22Rv1 (cell line): ENCODE measurements around the gene LETM1.

Experiments used
- H3K27ac ChIP-seq: fragments of 450-650 bp; 2 replicates; pipeline ENCODE4 v1.5.1; 2017
- ZFX ChIP-seq: fragments of 450-650 bp; IDR thresholded peaks from 2 replicates; pipeline ENCODE4 v1.6.1; 2017; ENCODE audit warnings: antibody characterized with exemption, borderline replicate concordance
- TF ChIP-seq, protein P1 (sequence below): fragments of 450-650 bp; IDR thresholded peaks from 2 replicates; pipeline ENCODE4 v1.5.1; 2017; ENCODE audit warnings: mild to moderate bottlenecking

The LETM1 gene

DNA sequence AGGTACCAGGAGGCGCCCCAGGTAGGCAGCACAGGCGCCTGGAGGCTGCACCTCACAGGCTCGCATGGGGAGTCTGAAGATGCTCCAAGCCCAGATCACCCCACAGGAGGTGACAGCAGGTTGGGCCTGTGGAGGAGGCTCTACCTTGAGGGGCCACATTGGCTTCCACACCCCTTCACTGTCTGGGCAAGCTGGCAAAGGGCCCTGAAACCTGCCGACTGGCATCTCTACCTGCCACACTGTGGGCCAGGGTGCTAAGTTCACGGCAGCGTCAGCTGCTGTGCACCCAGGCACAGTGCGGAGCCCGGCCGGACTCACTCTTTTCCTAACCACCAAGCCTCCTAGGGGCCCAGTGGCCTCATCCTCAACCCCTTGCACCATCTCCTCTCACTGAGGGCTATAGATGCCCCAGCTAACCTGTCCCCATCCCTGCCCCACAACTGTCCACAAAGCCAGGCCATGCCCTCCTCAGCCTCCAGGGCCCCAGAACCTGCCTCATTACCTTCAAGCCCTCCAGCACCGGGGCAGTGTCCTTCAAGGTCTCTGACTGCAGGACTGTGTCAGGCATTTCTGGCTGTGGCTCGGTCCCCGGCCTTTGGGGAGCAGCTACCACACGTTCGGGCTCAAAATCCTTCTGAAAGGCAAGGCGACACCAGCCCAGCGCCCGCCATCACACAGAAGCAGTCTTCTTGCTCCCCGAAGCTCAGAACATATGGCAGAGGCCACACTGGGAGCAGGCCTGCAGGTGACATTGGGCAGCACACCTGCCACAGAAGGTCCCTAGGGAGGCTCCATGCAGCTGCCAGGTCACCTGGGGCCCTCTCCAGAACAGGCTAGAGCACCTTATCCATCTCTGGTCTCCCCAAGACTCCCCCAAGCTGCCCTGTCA, 34.0 kb downstream of the LETM1 start:
- H3K27ac ChIP-seq = no peak overlapping the region
- TF ChIP-seq ZFX = no peak
- TF ChIP-seq, protein P1, sequence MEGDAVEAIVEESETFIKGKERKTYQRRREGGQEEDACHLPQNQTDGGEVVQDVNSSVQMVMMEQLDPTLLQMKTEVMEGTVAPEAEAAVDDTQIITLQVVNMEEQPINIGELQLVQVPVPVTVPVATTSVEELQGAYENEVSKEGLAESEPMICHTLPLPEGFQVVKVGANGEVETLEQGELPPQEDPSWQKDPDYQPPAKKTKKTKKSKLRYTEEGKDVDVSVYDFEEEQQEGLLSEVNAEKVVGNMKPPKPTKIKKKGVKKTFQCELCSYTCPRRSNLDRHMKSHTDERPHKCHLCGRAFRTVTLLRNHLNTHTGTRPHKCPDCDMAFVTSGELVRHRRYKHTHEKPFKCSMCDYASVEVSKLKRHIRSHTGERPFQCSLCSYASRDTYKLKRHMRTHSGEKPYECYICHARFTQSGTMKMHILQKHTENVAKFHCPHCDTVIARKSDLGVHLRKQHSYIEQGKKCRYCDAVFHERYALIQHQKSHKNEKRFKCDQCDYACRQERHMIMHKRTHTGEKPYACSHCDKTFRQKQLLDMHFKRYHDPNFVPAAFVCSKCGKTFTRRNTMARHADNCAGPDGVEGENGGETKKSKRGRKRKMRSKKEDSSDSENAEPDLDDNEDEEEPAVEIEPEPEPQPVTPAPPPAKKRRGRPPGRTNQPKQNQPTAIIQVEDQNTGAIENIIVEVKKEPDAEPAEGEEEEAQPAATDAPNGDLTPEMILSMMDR = no peak

DNA sequence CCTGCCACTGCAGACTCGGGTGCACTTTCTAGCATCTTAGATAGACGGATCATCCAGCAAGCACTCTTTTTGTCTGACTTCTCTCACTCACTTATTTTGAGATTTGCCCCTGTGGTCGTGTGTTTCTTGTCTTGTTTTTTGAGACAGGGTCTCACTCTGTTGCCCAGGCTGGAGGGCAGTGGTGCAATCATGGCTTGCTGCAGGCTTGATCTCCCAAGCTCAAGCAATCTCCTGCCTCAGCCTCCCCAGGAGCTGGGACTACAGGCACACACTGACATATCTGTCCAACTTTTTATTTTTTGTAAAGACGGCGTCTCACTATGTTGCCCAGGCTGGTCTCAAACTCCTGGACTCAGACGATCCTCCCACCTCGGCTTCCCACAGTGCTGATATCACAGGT, 36.1 kb downstream of the LETM1 start:
- TF ChIP-seq, protein P1 = no peak
- TF ChIP-seq ZFX = no peak
- H3K27ac ChIP-seq = no peak overlapping the region

DNA sequence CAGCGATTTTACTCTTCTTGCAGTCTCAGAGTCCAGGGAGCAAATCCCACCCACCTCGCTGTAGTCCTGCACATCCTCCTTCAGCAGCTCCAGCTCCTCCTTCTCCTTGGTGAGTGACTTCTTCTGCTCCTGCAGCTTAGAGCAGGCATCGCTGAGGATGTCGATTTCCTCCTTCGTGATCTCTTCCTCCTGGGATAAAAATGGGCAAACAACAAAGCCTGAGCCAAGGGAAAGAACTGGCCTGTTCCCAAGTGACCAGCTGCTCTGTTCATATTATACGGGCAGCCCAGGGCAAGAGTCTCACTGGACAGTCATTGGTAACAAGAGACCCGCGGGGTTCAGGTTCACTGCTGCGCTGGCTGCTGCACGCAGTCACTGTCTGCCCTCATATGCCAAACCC, 36.7 kb downstream of the LETM1 start:
- no peak overlapping the region for H3K27ac ChIP-seq
- TF ChIP-seq ZFX = no peak
- TF ChIP-seq, protein P1 = no peak

DNA sequence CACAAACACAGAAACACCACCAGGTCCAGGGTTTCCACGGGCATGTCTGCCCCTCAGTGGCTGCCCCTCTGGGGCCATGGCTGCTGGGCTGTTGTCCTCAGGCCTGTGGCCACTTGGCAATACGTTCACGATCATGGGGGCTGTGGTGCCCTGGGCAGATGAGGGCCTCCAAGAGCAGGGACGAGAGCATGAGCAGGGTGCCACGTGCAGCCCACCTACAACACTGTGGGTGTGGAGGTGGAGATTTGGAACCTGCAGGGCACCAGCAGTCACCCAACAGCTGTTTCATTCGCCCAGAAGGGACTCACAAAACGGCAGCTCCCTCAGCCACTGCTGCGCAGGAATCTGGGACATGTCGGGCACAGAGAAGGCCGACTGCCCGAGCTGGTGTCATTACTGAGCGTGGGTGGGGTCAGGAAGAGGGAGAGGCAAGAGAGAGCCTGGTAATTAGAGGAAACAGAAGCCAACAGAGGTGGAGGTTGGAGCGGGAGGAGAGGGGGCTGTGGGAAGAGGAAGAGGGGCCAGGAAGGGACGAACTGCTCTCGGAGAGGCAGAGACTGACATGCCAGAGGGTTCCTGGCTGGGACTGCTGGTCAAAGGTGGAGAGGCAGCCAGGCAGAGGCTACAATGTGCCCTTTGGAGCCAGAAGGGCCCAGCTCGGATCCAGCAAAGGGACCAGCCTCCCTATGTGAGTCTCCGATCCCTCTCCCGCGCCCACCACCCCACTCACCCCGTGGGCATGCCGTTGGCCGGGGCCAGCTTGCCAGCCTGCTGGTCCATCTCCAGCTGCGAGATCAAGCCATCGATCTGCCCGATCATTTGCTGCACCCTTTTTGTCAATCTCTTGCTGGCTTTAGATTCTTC, 39.7 kb downstream of the LETM1 start:
- no peak for TF ChIP-seq ZFX
- TF ChIP-seq, protein P1 = no peak
- no peak overlapping the region for H3K27ac ChIP-seq

DNA sequence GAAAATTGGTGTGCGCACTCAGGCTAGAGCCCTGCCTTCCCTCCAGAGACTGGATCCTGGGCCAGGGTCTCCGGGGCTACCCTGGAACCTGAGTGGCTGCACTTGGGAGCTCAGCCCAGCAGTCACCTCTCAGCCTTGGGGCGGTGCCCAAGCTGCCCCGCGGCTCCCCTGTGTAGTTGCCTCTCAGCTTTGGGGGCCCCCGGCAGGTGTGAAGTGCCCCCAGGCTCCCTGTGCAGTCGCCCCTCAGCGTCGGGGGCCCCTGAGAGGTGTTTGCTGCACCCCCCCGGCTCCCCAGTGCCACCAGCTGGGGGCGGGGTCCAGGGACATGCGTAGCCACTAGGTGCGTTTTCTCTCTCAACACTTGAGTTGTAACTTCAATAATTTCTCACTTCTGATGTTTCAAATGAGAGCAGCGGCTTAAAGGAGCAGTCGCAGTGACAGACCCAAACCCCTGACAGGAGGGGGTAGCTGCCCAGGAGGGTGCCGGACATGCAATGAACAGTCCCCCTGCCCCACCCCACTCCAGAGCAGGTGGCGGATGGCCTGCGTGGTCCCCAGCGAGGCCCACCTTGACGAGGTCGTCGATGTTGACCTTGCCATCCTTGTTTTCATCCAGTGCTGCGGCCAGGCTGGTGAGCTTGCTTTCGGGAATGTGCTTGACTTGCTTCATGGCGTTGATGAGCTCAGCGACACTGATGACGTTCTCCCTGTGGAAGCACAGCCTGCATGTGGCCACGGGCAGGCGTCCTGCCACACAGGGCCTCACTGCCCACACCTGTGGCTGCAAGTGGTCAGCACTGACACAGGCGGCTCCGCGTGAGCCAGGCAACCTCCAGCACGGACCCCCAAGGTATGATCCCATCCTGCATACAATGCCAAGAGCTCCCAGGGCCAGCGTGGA, 40.6 kb downstream of the LETM1 start:
- H3K27ac ChIP-seq = no peak overlapping the region
- no peak for TF ChIP-seq ZFX
- TF ChIP-seq, protein P1 = no peak

DNA sequence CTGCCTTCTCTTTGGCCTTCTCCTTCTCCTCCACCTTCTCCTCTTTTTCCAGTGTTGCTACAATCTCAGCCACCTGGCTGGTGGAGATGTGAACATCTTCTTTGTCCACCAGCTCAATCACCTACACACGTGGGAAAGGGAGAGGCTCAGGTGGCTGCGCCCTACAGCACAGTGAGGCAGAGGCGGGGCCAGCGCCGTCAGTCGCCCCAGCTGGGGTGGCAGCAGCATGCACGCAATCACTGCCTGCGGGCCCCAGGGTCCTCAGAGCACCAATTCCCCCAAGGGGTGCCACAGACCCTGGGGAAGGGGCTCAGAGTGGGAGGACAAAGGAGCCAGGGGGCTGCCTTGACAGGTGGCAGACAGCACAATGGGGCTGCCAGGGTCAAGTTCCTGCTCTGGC, 41.5 kb downstream of the LETM1 start:
- TF ChIP-seq, protein P1 = no peak
- no peak for TF ChIP-seq ZFX
- no peak overlapping the region for H3K27ac ChIP-seq
